Upper lobe of left lung (tissue), 6 donors: ENCODE data around the gene EHMT1. TPM values are rescaled to one million over a fixed set of nuclear protein-coding genes. Genes with fewer than 3 reads are reported as not detected.

Experiments
- ATAC-seq, 2 donors: fragments of 200-7000 bp; cut with Tn5 transposase; one replicate each; pipeline ENCODE4 v1.9.1; 2022; ENCODE audit warnings: mild to moderate bottlenecking in 2 of 2, moderate library complexity in 2 of 2; ENCODE audit not compliant: low FRiP score in 2 of 2
- DNase-seq, 2 donors: peaks; one replicate each; pipeline ENCODE4 v3.0.0-alpha.2; 2019 to 2020
- H3K27ac ChIP-seq, 4 donors: fragments of 200-600 bp; sonication (generic); one replicate each; pipeline ENCODE4 v1.5.1; 2016 to 2019
- H3K27me3 ChIP-seq, 4 donors: fragments of 200-600 bp; sonication (generic); one replicate each; pipeline ENCODE4 v1.5.1; 2017 to 2019
- H3K36me3 ChIP-seq, 4 donors: fragments of 200-600 bp; sonication (generic); one replicate each; pipeline ENCODE4 v1.5.1; 2016 to 2019
- H3K4me1 ChIP-seq, 4 donors: fragments of 200-600 bp; sonication (generic); one replicate each; pipeline ENCODE4 v1.5.1; 2018 to 2019
- H3K4me3 ChIP-seq, 4 donors: fragments of 200-600 bp; sonication (generic); one replicate each; pipeline ENCODE4 v1.5.1; 2017 to 2019; ENCODE audit warnings: mild to moderate bottlenecking in 2 of 4, moderate library complexity in 1 of 4
- H3K9me3 ChIP-seq, 4 donors: fragments of 200-600 bp; sonication (generic); one replicate each; pipeline ENCODE4 v1.5.1; 2018 to 2019
- EP300 ChIP-seq, 4 donors: sonication (generic); formaldehyde crosslinking; IDR thresholded peaks; one replicate each; pipeline ENCODE4 v1.5.1; 2017; ENCODE audit warnings: antibody characterized with exemption in 4 of 4, control low read depth in 2 of 4
- POLR2A ChIP-seq, 4 donors: fragments of 450-650 bp; IDR thresholded peaks; one replicate each; pipeline ENCODE4 v1.5.1; 2016 to 2017; ENCODE audit warnings: antibody characterized with exemption in 4 of 4, mild to moderate bottlenecking in 2 of 4
- POLR2AphosphoS5 ChIP-seq, 2 donors: sonication (generic); formaldehyde crosslinking; IDR thresholded peaks; one replicate each; pipeline ENCODE4 v1.5.1; 2017; ENCODE audit warnings: antibody characterized with exemption in 2 of 2
- WGBS, 2 donors: methylation state at CpG; one replicate each; pipeline ENCODE4 v1.1.5; 2017 to 2018; 5-methylcytosine and 5-hydroxymethylcytosine counted together
- total RNA-seq, 6 donors: library from RNA; depleted of rRNA in 4 of 6; stranded (reverse); fragments of >200 nt in 4 of 6; gene quantifications; one replicate each; pipeline versions ENCODE4 v1.1.0 to v1.2.1, GENCODE V29; 2016 to 2021
- TF ChIP-seq, protein P1 (sequence below), 6 experiments: fragments of 450-650 bp in 4 of 6; fragments of 200-600 bp in 2 of 6; sonication (generic) in 2 of 6; IDR thresholded peaks; one replicate each; pipeline ENCODE4 v1.5.1; 2016 to 2019; ENCODE audit warnings: antibody characterized with exemption in 6 of 6
- donor health status: DM: no; HTN: no; CAD: no; lungs with moderate emphysema.
- donor health status: DM: no; HTN: yes; CAD: no; lungs with severe emphysema.

EHMT1 gene
- total RNA-seq, 6 donors from 2014 or later: 68.0 to 183 (median 83.6) TPM

- Histone ChIP-seq H3K27me3 (no peaks in the 10 kb centered on the region), H3K4me3 (no peak overlapping the region), H3K36me3 (no peaks in the 10 kb centered on the region), H3K27ac (no peak overlapping the region), H3K4me1 (peaks cover 4 to 24% (median 6%) of the 10 kb centered on the region in 4 donors), H3K9me3 (peaks cover 0 to 11% (median 5%) of the 10 kb centered on the region in 4 donors)
- TF ChIP-seq, protein P1, sequence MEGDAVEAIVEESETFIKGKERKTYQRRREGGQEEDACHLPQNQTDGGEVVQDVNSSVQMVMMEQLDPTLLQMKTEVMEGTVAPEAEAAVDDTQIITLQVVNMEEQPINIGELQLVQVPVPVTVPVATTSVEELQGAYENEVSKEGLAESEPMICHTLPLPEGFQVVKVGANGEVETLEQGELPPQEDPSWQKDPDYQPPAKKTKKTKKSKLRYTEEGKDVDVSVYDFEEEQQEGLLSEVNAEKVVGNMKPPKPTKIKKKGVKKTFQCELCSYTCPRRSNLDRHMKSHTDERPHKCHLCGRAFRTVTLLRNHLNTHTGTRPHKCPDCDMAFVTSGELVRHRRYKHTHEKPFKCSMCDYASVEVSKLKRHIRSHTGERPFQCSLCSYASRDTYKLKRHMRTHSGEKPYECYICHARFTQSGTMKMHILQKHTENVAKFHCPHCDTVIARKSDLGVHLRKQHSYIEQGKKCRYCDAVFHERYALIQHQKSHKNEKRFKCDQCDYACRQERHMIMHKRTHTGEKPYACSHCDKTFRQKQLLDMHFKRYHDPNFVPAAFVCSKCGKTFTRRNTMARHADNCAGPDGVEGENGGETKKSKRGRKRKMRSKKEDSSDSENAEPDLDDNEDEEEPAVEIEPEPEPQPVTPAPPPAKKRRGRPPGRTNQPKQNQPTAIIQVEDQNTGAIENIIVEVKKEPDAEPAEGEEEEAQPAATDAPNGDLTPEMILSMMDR (IDR thresholded peaks at IDR 0.05): no peak
- TF ChIP-seq EP300 (IDR thresholded peaks at IDR 0.05) (no peak), POLR2A (IDR thresholded peaks at IDR 0.05) (no peak), POLR2AphosphoS5 (IDR thresholded peaks at IDR 0.05) (no peak)
- DNase-seq (no peak), ATAC-seq (no peak)
- WGBS, 2 donors: 98 to 100% methylated on average over 6 to 7 of the region's 7 CpGs
Observed at GRCh38 chr9:137702615-137703379, 84.0 kb downstream of the EHMT1 start.

- H3K4me1 ChIP-seq: peaks cover 4 to 28% (median 6%) of the 10 kb centered on the region in 4 donors
- H3K36me3 ChIP-seq: no peaks in the 10 kb centered on the region
- TF ChIP-seq POLR2AphosphoS5 (IDR thresholded peaks at IDR 0.05): no peak
- no peak for TF ChIP-seq EP300 (IDR thresholded peaks at IDR 0.05)
- TF ChIP-seq POLR2A (IDR thresholded peaks at IDR 0.05): no peak
- TF ChIP-seq, protein P1 (IDR thresholded peaks at IDR 0.05): no peak
- DNase-seq: no peak
- no peak overlapping the region for H3K4me3 ChIP-seq
- WGBS, 2 donors: 87 to 89% methylated on average over 6 of the region's 6 CpGs
- H3K27me3 ChIP-seq: no peaks in the 10 kb centered on the region
- H3K9me3 ChIP-seq: peaks cover 0 to 11% (median 5%) of the 10 kb centered on the region in 4 donors
- peak in 1 of 2 donors; percentile 39 for ATAC-seq
- H3K27ac ChIP-seq: no peak overlapping the region
Observed at GRCh38 chr9:137703842-137704508, 85.2 kb downstream of the EHMT1 start.

GRCh38 chr9:137705443-137705863 lies 86.6 kb downstream of the EHMT1 start:
- no peak overlapping the region for H3K27ac ChIP-seq
- H3K9me3 ChIP-seq: peaks cover 0 to 11% (median 5%) of the 10 kb centered on the region in 4 donors
- ATAC-seq (no peak), DNase-seq (no peak)
- 46 to 74% methylated on average over 8 of the region's 8 CpGs for WGBS, 2 donors
- no peak overlapping the region for H3K4me3 ChIP-seq
- no peaks in the 10 kb centered on the region for H3K36me3 ChIP-seq
- peaks cover 4 to 33% (median 6%) of the 10 kb centered on the region in 4 donors for H3K4me1 ChIP-seq
- H3K27me3 ChIP-seq: no peaks in the 10 kb centered on the region
- no peak for TF ChIP-seq EP300 (IDR thresholded peaks at IDR 0.05)
- TF ChIP-seq POLR2AphosphoS5 (IDR thresholded peaks at IDR 0.05): no peak
- TF ChIP-seq POLR2A (IDR thresholded peaks at IDR 0.05): no peak
- TF ChIP-seq, protein P1 (IDR thresholded peaks at IDR 0.05): no peak

GRCh38 chr9:137705906-137706305 lies 87.1 kb downstream of the EHMT1 start:
- 80 to 94% methylated on average over 2 to 6 of the region's 10 CpGs for WGBS, 2 donors
- Histone ChIP-seq H3K27me3 (no peaks in the 10 kb centered on the region), H3K36me3 (no peaks in the 10 kb centered on the region), H3K4me3 (no peak overlapping the region), H3K9me3 (peaks cover 0 to 11% (median 5%) of the 10 kb centered on the region in 4 donors), H3K4me1 (peaks cover 4 to 33% (median 6%) of the 10 kb centered on the region in 4 donors), H3K27ac (no peak overlapping the region)
- ATAC-seq: no peak
- TF ChIP-seq POLR2A (IDR thresholded peaks at IDR 0.05) (no peak), POLR2AphosphoS5 (IDR thresholded peaks at IDR 0.05) (no peak), EP300 (IDR thresholded peaks at IDR 0.05) (no peak)
- TF ChIP-seq, protein P1 (IDR thresholded peaks at IDR 0.05): no peak
- no peak for DNase-seq
